Natural killer cell (primary cell): ENCODE results near the gene RAD51B. TPM values are rescaled to one million over a fixed set of nuclear protein-coding genes. Genes with fewer than 3 reads are reported as not detected.

Source experiments
- ATAC-seq, 3 donors: fragments of 150-1000 bp in 2 of 3; fragments of 200-7000 bp in 1 of 3; cut with Tn5 transposase; 1 replicate in 1 of 3; 2 replicates in 2 of 3; pipeline ENCODE4 v1.10.0; 2021; ENCODE audit warnings: mild to moderate bottlenecking in 2 of 3, moderate library complexity in 2 of 3
- DNase-seq, 2 donors: peaks; one replicate each; pipeline versions ENCODE4 v3.0.0 to v3.0.0-alpha.2; 2013 to 2021; ENCODE audit warnings: mixed read lengths in 1 of 2
- H3K27ac ChIP-seq: one replicate; pipeline ENCODE4 v1.5.1; 2013; ENCODE audit warnings: mild to moderate bottlenecking, low read length
- H3K27me3 ChIP-seq: one replicate; pipeline ENCODE4 v1.6.1; 2013; ENCODE audit warnings: low read length; ENCODE audit not compliant: control insufficient read depth, insufficient read depth
- H3K36me3 ChIP-seq: one replicate; pipeline ENCODE4 v1.6.1; 2013; ENCODE audit warnings: low read length; ENCODE audit not compliant: control insufficient read depth, insufficient read depth
- H3K4me1 ChIP-seq: one replicate; pipeline ENCODE4 v1.6.1; 2013; ENCODE audit warnings: low read length; ENCODE audit not compliant: control insufficient read depth, insufficient read depth
- H3K4me3 ChIP-seq: one replicate; pipeline ENCODE4 v1.5.1; 2013; ENCODE audit warnings: low read length
- H3K9me3 ChIP-seq: one replicate; pipeline ENCODE4 v1.6.1; 2013; ENCODE audit warnings: low read length; ENCODE audit not compliant: control insufficient read depth, insufficient read depth
- H3K27ac Mint-ChIP-seq, 2 donors: one replicate each; pipeline ENCODE4 v1.8.0; 2022; ENCODE audit warnings: mild to moderate bottlenecking in 2 of 2, mixed read lengths in 2 of 2, moderate library complexity in 1 of 2
- H3K27me3 Mint-ChIP-seq, 2 donors: one replicate each; pipeline ENCODE4 v1.8.0; 2022; ENCODE audit warnings: low read depth in 2 of 2, mixed read lengths in 2 of 2
- H3K36me3 Mint-ChIP-seq: one replicate; pipeline ENCODE4 v1.8.0; 2022; ENCODE audit warnings: mixed read lengths
- H3K4me1 Mint-ChIP-seq, 2 donors: one replicate each; pipeline ENCODE4 v1.8.0; 2022; ENCODE audit warnings: mixed read lengths in 2 of 2
- H3K4me3 Mint-ChIP-seq: one replicate; pipeline ENCODE4 v1.8.0; 2022; ENCODE audit warnings: mild to moderate bottlenecking, moderate library complexity, mixed read lengths
- H3K9me3 Mint-ChIP-seq, 2 donors: one replicate each; pipeline ENCODE4 v1.8.0; 2022; ENCODE audit warnings: mixed read lengths in 2 of 2
- WGBS: methylation state at CpG from one replicate; pipeline ENCODE4 v1.1.7; 2013; ENCODE audit warnings: missing lambda C conversion rate; ENCODE audit not compliant: insufficient coverage; 5-methylcytosine and 5-hydroxymethylcytosine counted together
- intact Hi-C: fragments of 100-400 bp; cut with micrococcal nuclease; formaldehyde crosslinking; loops from one replicate; pipeline ENCODE4 v1.14.2; 2022
- total RNA-seq, 4 donors: library from RNA; stranded (reverse); fragments of 120-200 nt in 1 of 4; gene quantifications; one replicate each; pipeline versions ENCODE4 v1.2.3 to v1.2.4, GENCODE V29; 2013 to 2022
- TF ChIP-seq, protein P1 (sequence below): fragments of 200-600 bp; IDR thresholded peaks from one replicate; pipeline ENCODE4 v1.8.0; 2022; ENCODE audit warnings: antibody characterized with exemption

RAD51B gene
- total RNA-seq, 3 donors from 2014 or later (not counting 1 experiment from before 2014, with no cell fraction given) = 28.1 to 37.6 (median 28.6) TPM

DNA sequence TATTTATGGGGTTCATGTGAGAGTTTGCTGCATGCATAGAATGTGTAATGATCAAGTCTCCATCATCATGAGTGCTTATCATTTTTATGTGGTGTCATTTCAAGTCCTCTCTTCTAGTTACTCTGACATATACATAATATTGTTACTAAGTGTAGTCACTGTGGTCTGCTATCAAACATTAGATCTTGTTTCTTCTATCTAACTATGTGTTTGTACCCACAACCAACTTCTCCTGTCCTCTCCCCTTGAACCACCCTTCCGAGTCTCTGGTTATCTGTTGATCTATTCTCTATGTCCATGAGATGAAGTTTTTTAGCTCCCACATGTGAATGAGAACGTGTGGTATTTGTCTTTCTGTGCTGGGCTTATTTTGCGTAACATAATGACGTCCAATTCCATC lies 107.7 kb downstream of the RAD51B start:
- H3K27ac Mint-ChIP-seq = no peak overlapping the region
- intact Hi-C loops = no loop called here
- Histone ChIP-seq H3K9me3 (peaks cover 11% of the 10 kb centered on the region), H3K27ac (no peak overlapping the region), H3K36me3 (no peaks in the 10 kb centered on the region), H3K4me1 (no peaks in the 10 kb centered on the region), H3K27me3 (no peaks in the 10 kb centered on the region), H3K4me3 (no peak overlapping the region)
- H3K4me3 Mint-ChIP-seq = no peak overlapping the region
- TF ChIP-seq, protein P1, sequence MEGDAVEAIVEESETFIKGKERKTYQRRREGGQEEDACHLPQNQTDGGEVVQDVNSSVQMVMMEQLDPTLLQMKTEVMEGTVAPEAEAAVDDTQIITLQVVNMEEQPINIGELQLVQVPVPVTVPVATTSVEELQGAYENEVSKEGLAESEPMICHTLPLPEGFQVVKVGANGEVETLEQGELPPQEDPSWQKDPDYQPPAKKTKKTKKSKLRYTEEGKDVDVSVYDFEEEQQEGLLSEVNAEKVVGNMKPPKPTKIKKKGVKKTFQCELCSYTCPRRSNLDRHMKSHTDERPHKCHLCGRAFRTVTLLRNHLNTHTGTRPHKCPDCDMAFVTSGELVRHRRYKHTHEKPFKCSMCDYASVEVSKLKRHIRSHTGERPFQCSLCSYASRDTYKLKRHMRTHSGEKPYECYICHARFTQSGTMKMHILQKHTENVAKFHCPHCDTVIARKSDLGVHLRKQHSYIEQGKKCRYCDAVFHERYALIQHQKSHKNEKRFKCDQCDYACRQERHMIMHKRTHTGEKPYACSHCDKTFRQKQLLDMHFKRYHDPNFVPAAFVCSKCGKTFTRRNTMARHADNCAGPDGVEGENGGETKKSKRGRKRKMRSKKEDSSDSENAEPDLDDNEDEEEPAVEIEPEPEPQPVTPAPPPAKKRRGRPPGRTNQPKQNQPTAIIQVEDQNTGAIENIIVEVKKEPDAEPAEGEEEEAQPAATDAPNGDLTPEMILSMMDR = no peak
- no peaks in the 10 kb centered on the region for H3K27me3 Mint-ChIP-seq
- peaks cover 23% of the 10 kb centered on the region for H3K36me3 Mint-ChIP-seq
- WGBS = 93% methylated on average over 2 of the region's 4 CpGs
- H3K4me1 Mint-ChIP-seq = peaks cover 0 to 10% of the 10 kb centered on the region in 2 donors
- H3K9me3 Mint-ChIP-seq = peaks cover 4 to 12% of the 10 kb centered on the region in 2 donors
- ATAC-seq (peak in 1 of 3 donors; percentile 53), DNase-seq (no peak)

DNA sequence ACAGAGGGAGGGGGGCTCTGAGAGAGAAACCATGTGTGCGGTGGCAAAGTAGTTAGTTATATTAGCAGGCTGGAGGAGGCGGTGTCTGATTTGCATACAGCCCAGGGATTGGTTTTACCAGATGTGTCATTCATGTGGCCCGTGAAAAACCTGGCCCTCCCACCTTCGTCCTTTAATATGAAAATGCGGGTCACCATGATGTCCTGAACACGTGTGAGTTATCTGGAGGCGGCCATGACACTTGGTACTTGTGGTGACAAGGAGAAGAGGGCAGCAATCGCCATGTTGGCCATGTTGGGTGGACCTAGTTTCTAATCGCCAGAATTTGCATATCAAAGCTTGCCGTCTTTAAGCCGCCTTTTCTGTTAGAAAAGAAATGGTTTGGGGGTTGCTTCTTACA lies 108.8 kb downstream of the RAD51B start:
- Histone ChIP-seq H3K4me1 (no peaks in the 10 kb centered on the region), H3K9me3 (peaks cover 11% of the 10 kb centered on the region), H3K36me3 (no peaks in the 10 kb centered on the region), H3K27ac (no peak overlapping the region), H3K4me3 (no peak overlapping the region), H3K27me3 (no peaks in the 10 kb centered on the region)
- Mint-ChIP-seq H3K4me3 (no peak overlapping the region), H3K27me3 (no peaks in the 10 kb centered on the region), H3K36me3 (peaks cover 23% of the 10 kb centered on the region), H3K4me1 (peaks cover 0 to 10% of the 10 kb centered on the region in 2 donors), H3K9me3 (peaks cover 4 to 12% of the 10 kb centered on the region in 2 donors), H3K27ac (no peak overlapping the region)
- WGBS = 97% methylated on average over 9 of the region's 11 CpGs
- TF ChIP-seq, protein P1 = no peak
- intact Hi-C loops = no loop called here
- ATAC-seq (no peak), DNase-seq (no peak)

DNA sequence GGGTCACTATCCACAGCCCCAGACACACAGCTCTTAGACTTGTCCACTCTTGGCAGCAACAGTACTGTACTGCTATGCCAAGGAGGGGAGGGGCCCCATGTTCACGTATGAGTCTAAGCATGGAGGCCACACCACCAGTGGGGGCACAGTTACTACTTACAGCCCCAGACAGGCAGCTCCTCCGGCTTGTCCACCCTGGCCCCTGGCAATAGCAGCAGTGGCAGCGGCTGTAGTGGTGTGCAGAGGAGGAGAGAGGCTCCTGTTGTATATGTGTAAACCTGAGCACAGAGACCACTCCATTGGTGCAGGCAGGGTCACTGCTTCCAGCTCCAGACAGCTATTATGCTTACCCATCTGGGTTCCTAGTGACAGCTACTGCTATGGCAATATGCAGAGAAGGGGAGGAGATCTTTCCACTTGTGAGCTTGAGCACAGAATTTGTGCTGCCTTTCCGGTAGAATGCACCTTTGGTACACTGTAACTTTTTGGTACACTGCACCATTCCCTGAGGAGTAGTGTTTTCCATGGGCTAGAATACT lies 113.2 kb downstream of the RAD51B start:
- H3K27ac ChIP-seq = no peak overlapping the region
- no peak for ATAC-seq
- peaks cover 4% of the 10 kb centered on the region for H3K9me3 ChIP-seq
- H3K4me3 ChIP-seq = no peak overlapping the region
- H3K36me3 Mint-ChIP-seq = peaks cover 17% of the 10 kb centered on the region
- TF ChIP-seq, protein P1 = no peak
- no peaks in the 10 kb centered on the region for H3K4me1 ChIP-seq
- no peaks in the 10 kb centered on the region for H3K36me3 ChIP-seq
- peaks cover 5 to 9% of the 10 kb centered on the region in 2 donors for H3K4me1 Mint-ChIP-seq
- no peaks in the 10 kb centered on the region for H3K27me3 ChIP-seq
- H3K27ac Mint-ChIP-seq = no peak overlapping the region
- intact Hi-C loops = loop anchor here (5.0 to 10.0 kb wide), 2 partner anchors 98 to 910 kb away; no protein-coding TSS in a partner anchor
- WGBS = 92% methylated on average over 4 of the region's 4 CpGs
- H3K9me3 Mint-ChIP-seq = peaks cover 4 to 12% of the 10 kb centered on the region in 2 donors
- H3K27me3 Mint-ChIP-seq = no peaks in the 10 kb centered on the region
- H3K4me3 Mint-ChIP-seq = no peak overlapping the region
- no peak for DNase-seq

DNA sequence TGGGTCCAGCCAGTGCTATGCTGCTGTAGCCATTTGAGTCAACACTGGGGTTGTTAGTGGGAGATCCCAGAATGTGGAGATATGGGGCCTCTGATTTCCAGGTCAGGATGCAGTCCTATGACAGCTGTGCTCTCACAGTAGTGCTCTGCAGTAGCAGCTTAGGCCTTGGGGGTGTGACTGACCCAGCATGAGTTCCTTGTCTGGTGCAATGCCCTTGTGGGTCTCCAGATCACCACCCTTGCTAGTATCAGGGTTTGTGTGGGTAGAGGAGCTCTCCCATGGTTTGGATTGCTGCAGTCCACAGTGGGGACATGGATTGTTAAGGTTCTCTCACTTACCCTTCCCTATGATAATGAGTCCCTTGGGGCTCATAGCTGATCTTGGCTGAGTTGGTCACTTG lies 113.7 kb downstream of the RAD51B start:
- no peak for ATAC-seq

More for the DNA sequence above, 113.7 kb downstream of the RAD51B start:
- Mint-ChIP-seq H3K9me3 (peaks cover 3 to 12% of the 10 kb centered on the region in 2 donors), H3K36me3 (peaks cover 17% of the 10 kb centered on the region), H3K27me3 (no peaks in the 10 kb centered on the region), H3K4me3 (no peak overlapping the region), H3K4me1 (peaks cover 5 to 6% of the 10 kb centered on the region in 2 donors), H3K27ac (no peak overlapping the region)
- H3K4me1 ChIP-seq = no peaks in the 10 kb centered on the region
- no peak for DNase-seq
- intact Hi-C loops = loop anchor here (5.0 to 10.0 kb wide), 2 partner anchors 98 to 909 kb away; no protein-coding TSS in a partner anchor
- no peak overlapping the region for H3K4me3 ChIP-seq
- peaks cover 4% of the 10 kb centered on the region for H3K9me3 ChIP-seq
- H3K36me3 ChIP-seq = no peaks in the 10 kb centered on the region
- H3K27me3 ChIP-seq = no peaks in the 10 kb centered on the region
- no peak overlapping the region for H3K27ac ChIP-seq
- TF ChIP-seq, protein P1 = no peak
